ENCODE data around the gene AGTPBP1.
"Not testable (repeated sequence)": the region's sequence is repeated elsewhere in the genome, so short reads cannot be mapped to it uniquely, and the experiment has no call there.

DNA sequence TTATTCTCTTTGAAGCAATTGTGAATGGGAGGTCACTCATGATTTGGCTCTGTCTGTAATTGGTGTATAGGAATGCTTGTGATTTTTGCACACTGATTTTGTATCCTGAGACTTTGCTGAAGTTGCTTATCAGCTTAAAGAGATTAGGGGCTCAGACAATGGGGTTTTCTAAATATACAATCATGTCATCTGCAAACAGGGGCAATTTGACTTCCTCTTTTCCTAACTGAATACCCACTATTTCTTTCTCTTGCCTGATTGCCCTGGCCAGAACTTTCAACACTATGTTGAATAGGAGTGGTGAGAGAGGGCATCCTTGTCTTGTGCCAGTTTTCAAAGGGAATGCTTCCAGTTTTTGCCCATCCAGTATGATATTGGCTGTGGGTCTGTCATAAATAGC is 22.3 kb downstream of the AGTPBP1 start:
- TF ChIP-seq, protein P1, sequence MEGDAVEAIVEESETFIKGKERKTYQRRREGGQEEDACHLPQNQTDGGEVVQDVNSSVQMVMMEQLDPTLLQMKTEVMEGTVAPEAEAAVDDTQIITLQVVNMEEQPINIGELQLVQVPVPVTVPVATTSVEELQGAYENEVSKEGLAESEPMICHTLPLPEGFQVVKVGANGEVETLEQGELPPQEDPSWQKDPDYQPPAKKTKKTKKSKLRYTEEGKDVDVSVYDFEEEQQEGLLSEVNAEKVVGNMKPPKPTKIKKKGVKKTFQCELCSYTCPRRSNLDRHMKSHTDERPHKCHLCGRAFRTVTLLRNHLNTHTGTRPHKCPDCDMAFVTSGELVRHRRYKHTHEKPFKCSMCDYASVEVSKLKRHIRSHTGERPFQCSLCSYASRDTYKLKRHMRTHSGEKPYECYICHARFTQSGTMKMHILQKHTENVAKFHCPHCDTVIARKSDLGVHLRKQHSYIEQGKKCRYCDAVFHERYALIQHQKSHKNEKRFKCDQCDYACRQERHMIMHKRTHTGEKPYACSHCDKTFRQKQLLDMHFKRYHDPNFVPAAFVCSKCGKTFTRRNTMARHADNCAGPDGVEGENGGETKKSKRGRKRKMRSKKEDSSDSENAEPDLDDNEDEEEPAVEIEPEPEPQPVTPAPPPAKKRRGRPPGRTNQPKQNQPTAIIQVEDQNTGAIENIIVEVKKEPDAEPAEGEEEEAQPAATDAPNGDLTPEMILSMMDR (IDR thresholded peaks at IDR 0.05): not testable (repeated sequence)
- not testable (repeated sequence) for TF ChIP-seq POLR2A (IDR thresholded peaks at IDR 0.05)
